Measurements from ENCODE around the gene SEC22C.
A peak's percentile ranks its signal among the peaks of the same experiment; 100 is the strongest.

Gene SEC22C

DNA sequence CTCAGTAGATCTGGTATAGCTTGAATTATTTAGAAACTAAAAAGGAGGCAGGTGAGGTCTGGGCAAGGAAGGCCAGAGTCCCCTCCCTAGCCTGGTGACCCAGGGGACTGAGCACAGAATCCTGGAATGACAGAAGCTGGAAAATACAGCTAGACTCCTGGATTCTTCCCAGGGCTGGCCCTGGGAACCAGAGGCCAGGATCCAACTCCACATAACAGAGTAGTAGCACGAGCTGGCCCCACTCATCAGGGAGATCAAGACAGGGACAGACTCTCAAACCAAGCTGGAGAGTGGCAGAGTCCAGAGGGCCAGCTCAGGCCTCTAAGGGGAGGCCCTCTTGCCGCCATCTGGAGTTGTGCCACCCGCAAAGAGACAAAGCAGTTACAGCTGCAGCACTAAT is 68.6 kb downstream of the SEC22C start:
- no peak for DNase-seq (ENCODE audit: low read depth in 2 of 2)

DNA sequence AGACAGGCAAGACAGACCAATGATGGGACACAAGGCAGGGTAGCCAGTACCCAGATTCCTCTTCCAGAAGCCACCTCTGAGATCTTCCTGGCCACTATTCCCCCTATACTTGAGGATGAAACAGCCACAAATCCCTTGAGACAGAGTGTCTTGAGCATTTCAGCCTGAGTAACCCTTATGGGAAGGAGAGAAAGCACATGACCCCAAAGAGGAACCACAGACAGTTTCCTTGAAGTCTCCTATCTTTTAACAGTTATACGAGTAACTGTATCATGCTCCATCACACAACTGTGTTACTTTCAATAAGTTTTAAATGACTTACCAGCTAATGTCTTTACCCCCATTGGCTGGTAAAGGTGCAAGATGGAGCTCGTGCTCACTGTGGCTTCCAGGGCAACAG is 70.0 kb downstream of the SEC22C start:
- no peak for DNase-seq (ENCODE audit: low read depth in 2 of 2)

DNA sequence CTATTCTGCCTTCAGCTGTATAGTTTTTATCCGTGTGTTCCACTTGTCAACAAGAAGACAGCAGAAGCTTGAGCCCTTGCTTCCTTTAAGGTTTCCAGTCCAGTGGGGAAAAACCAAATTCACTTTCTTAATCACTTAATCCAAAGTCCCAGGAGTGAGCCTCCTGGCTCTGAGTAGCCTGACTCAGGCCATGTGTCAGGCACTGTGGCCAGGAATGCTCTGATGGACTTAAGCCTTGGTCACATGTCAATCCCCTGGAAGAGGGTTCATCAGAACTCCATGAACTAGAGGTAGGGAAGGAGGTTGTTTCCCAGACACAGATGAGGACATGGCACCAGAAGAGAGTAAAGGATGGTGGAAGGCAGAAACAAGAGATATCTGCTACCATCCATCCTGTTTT is 70.6 kb downstream of the SEC22C start:
- DNase-seq (ENCODE audit: low read depth in 2 of 2) = no peak

DNA sequence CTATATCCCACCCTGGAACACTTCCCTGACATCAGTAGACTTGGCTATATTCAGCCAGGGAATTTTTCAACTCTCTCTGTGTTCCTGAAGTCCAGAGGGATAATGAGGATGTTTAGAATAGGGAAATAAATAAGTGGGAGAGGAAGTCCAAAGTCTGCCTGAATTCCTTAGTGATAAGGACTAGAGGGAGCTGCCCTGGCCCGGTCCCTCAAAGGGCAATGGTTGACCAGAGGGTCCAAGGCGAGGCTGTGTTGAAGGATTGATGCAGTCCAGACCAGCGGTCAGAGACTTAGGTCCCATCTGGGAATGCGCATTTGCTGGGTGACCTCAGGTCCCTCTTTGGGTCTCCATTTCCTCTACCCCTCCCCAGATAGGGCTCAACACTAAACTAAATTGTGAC is 71.4 kb downstream of the SEC22C start:
- no peak for DNase-seq (ENCODE audit: low read depth in 2 of 2)

DNA sequence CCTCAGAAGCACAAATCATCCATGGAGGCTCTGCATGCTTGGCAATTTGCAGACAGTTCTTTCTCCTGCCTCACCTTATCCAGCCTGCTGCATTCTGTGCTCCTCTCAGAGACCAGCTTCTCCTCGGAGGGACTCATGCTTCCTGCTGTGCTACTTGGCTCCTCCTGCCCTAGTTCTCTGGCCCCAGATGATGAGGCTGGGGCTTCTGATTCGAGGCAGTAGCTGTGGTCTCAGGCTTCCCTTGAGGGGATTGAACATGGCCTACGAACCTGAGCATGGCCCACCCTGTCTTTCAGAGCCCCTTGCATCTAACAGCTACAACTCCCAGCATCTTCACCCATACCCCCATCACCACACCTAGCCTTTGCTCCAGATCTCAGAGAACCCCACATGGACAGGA is 72.7 kb downstream of the SEC22C start:
- DNase-seq (ENCODE audit: low read depth in 2 of 2) = no peak

DNA sequence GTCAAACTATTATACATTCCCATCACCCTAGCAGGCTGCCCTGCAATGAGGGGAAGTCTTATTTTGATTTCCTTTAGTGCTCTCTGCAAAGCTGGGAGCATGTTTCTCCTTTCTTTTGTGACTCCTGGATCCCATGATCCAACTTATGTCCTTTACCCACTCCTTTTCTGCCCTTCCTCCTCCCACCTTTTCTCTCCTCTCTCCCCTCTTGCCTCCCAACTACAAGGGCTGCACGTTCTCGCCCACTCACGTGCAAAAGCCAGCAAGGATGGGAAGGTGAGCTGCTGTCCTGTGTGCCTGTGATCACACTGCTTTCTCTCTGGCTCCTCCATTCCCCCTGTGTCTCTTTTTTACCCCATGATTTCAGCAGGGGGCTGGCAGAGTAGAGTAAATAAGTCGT is 73.2 kb downstream of the SEC22C start:
- DNase-seq (ENCODE audit: low read depth in 2 of 2) = no peak

DNA sequence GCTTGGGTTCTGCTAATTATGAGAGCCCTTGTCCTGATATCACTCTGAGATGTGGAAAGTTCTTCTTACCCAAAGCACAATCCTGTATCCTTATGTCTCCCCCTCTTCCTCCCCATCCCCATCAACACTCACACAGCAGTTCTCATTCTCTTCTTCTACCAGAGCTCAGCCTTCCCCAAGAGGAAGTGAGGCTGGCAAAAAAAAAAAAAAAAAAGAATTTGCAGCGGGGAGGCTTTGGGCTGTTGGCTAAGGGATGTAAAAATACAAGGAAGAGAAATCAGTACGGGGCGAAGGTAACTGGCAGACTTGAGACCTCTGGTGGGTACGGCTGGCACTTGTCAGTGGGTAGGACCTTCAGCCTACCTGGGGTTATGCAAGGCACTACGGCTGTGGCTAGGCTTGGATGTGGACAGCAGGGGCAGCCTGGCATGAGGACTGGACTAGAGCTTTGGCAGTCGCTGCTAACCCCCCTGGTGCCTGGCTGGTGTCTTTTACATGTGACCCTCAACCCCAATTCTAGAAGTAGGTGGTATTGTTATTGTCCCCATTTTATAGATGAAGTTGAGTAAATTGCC is 73.9 kb downstream of the SEC22C start:
- DNase-seq (ENCODE audit: low read depth in 2 of 2) = no peak

DNA sequence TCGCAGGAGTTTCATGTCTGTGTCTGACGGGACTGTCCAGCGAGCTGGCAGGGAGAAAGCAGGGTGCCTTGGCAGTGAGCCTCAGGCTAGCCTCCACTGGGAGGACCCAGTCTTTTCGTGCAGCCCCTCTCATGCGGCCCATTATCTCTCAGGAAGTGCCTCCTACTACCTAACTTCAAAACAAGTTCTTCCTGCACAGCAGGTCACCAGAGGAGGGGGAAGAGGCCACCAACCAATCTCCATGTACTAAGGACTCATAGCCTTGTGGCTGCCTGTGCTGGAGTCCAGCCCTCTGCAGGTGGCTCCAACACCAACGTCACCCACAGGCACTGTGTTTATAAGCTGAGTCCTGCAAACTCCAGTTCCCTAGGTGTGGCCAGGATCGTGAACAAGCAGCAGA is 74.5 kb downstream of the SEC22C start:
- no peak for DNase-seq (ENCODE audit: low read depth in 2 of 2)

DNA sequence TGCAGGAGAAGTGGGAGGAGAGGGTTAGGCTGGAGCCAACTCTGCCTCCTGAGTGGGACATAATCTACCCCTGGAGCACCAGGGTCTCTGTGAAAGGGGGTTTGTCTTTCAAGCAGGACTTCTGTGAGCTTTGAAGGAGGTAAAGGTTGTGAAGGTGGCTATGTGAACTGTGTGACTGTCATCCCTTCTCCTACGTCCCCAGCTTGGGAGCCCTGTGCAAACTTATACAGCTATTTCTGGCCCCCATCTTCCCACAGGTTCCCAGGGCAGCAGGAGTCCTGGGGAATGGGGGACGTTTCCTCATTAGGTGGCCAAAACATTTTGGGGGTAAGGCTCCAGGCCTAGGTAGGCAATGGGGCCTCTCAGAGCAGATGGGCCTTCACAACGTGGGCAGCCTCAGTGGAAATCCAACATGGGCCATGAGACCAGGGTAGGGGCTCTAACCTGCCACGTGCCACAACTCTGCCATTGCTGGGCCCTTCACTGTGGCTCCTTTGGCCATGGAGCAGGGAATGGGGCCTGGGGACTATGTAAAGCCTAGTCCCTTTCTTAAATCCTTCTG is 75.8 kb downstream of the SEC22C start:
- DNase-seq (ENCODE audit: low read depth in 2 of 2) = no peak

DNA sequence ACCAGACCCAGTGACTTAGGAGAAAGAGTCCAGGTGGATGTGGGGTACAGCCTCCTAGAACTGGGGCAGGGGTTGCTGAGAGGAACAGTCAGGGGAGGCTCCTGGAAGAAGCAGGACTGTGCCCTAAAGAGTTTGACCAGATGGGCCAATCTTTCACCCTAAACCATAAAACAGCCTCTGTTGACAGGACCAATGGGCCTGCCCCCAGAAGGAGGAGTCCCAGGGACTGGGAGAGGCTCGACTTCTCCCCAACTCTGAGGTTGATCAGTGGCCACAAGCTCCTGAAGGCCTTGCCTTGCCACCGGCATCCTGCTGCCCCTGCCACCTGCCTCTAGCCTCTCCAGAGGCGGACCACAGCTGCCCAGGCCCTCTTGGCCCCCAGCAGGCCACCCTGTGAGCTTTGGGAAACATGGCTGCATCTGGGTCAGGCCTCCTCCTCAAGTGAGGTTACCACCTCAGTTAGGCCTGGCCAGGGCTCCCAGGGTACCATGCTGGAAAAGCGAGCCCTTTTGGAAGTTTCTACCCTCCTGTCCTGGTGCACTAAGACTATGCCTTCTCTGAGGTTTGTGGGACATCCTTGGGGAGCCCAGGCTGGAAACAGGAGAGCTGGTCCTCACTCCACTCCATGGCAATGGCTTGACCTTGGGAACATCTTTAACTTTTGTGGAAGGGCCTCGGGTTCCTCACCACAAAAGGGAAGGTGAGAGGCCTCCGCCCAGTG is 76.5 kb downstream of the SEC22C start:
- DNase-seq (ENCODE audit: low read depth in 2 of 2) = no peak

DNA sequence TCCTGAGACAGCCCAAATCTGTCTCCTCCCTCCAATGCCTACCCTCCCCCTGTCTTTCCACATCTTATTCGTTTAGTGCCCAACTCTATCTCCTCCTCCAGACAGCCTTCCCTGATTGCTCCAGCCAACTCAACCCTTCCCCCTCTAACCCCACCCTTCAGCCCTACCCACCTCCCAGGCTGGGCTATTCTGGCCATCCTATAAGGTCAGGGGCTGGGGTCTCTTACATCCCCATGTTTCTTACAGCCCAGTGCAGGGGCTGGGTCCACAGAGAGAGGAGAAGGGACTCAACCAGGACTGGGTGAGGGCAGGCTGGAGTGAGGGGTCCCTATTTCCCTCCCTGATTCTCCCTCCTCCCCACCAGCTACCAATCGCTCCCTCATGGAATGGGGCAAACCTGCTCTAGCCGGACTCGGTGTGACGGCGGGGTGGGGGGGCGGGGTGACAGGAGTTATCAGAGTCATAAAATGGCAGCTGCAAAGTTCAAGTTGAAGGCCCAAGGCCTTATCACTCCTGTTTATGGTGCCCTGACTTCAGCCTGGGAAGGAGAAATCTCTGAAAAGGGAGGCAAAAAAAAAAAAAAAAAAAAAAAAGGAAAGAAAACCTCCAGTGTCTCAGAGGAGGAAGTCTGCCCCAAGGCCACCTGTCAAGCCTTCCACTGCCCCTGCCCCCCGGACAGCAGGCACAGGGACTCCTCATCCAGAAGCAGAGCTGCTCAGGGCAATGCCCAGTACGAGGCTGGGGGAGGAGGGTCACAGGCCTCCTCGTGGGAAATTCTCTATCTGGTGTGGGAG is 77.2 kb downstream of the SEC22C start:
- DNase-seq (ENCODE audit: low read depth in 2 of 2) = no peak

DNA sequence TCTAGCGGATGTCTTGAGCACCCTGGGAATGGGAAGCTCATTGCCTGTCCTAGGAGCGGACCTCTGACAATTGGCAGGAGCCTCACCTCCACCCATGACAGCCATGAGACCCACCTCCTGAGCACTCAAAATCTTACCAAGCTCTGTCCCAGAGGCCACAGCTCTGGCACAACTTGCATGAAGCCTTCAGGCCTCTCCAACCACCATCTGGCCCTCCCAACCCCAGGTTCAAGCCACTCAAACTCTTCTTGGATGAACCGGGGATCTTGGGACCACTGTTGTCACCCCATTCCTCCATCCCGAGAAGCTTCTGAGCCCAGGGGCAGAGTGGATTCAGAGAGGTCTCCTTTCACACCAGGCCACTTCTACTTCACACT is 77.8 kb downstream of the SEC22C start:
- no peak for DNase-seq (ENCODE audit: low read depth in 2 of 2)

DNA sequence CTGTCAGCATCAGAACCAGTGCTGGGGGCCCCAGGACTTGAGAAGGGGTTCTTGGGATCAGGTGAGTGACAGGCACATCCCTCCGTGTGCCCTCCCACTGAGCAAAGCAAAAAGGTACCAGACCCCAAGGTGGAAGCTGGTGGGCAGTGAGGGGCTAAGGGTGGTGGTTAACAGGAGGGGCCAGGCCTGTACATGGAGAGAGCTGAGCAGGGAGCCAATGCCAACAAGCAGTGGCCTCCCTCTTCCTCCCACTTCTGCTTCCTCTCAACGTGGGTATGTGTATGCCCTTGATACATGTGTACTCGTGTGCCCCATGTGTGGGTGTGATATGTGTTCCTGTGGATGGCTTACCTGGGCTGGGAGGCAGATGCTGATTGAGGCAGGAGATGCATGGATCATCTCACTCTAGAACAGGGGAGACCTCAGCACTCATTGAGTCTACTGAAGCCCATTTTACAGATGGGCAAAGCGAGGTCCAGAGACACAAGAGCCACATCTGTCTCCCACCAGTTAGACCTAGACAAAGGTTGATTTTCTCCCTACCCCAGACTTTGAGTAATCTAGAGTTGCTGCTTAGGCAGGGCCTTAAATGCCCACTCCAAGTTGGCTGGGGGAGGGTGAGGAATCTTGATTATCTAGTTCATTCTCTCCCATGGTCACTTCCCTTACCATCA is 78.4 kb downstream of the SEC22C start:
- DNase-seq (ENCODE audit: low read depth in 2 of 2) = no peak

DNA sequence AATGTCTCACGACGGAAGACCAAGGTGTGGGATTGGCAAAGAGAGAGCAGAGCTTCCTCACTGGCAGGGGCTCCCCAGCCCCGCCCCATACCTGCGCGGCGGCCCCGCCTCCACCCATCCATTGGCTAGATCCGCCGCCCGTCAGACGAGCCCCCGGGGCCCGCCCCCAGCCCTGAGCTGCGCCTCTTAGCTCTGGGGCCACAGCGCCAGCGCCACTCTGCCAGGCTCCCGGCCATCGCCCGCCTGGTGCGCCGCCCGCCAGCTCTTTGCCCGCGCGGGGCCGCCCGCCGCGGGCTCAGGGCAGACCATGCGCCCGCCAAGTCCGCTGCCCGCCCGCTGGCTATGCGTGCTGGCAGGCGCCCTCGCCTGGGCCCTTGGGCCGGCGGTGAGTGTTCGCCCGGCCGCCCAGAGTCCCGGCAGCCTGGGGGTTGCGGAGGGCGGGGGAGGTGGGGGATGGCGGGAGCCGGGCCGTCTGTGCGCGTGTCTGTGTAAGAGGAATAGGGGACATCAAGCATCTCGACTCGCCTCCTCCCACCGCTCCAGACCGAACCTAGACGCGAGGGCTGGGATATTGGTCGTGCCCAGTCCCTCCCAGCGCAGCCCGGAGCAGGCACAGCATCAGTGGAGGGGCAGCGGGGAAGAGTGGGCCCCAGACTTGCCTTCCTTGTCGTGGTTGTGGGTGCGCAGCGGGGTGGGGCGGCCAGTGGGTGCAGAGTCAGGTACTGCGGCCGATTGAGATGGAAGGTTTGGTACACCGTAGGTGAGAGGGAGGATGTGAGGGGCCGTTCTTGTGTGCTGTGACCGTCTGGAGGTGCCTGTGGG is 79.1 kb downstream of the SEC22C start, which contains the start of gene VIPR1:
Gene VIPR1, plus strand, starts transcription at position 215 of the 822 bp plus-strand sequence. Its CDS starts 93 bp downstream, at position 308.
- peak; percentile 85 to 87 for DNase-seq (ENCODE audit: low read depth in 2 of 2)

DNA sequence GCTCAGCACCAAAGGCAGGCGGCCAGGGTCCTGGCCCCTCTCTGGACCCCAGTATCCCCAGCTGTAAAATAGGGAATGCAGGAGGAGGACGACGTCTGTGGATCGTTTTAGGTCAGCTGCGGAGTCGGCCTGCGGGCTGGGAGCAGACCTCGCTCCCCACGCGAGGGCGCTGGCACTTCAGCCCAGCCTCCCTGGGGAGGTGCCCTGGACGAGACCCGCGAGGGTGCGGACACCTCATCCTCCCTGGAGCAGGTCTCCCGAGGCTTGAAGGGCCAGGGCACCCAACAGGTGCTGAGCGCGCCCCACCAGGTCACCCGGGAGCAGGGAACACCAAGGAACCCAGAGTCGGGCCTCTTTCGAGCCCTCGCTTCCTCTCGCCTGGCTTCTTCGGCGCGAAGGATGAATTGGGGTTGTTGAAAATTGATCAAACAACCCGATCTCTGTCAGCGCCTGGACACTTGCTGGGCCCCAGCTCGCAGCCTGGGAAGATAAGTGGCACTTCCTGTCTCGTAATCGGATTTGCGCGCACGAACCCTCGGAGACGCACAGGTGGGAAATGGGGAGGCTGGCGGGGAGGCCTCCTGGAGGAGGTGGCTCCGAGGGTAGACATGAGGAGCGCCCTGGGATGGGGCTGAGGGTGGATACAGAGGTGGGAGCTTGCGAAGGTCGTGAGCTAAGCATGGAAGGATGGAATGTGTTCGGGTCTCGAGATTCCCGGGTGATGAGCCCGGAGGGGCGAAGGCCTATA is 79.9 kb downstream of the SEC22C start:
- peak; percentile 38 to 41 for DNase-seq (ENCODE audit: low read depth in 2 of 2)

DNA sequence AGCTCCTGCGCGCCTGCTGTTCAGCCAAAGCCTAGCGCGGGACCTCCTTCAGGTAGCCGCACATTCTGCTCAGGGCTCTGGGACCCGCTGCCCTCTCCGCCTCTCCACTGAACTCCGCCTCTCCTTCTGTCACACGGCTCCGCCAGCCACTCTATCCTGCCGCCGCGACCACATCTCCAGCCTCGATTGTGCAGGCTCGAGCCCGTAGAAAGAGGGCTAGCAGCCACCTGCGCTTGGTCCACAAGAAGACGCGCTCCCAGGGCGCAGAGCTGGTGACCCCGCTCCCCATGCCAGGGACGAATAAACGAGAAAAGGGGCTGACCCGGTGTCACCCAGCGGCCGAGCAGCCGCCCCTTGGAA is 80.5 kb downstream of the SEC22C start:
- DNase-seq (ENCODE audit: low read depth in 2 of 2) = no peak

DNA sequence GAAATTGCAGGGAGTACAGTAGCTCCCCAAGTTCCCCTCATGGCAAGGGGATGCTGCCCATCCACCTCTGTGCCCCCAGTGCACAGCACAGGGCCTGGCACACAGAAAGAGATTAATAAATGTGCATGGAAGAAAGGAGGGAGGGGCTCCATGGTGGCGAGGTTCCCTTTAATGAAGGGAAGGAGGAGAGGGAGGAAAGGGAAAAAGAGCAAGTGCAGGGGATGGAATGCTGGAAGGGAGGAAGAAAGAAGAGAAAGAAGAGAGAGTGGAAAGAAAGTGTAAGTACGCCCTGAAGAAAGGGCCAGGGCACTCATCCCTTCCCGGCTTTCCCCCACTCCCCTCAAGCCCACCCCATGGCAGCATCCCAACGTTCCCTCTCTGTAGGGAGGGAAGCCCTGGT is 80.9 kb downstream of the SEC22C start:
- DNase-seq (ENCODE audit: low read depth in 2 of 2) = no peak

DNA sequence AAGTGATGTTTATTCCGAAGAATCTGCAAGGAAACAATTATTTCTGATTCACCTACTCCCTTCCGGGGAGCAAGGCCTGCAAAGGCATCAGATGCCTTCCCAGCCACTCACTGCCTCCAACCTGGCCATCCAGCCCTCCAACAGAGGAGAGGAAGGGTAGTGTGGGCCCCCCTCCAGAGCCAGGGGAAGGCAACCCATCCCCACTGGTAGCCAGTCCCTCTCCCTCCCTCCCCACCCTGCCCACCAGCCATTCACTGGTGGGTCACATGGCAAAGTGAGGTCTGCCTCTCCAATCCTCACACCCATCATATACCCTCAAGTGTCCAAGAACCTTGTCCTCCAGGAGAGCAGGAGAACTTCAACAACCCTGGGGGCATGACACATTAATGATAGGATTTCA is 81.7 kb downstream of the SEC22C start:
- DNase-seq (ENCODE audit: low read depth in 2 of 2) = no peak

DNA sequence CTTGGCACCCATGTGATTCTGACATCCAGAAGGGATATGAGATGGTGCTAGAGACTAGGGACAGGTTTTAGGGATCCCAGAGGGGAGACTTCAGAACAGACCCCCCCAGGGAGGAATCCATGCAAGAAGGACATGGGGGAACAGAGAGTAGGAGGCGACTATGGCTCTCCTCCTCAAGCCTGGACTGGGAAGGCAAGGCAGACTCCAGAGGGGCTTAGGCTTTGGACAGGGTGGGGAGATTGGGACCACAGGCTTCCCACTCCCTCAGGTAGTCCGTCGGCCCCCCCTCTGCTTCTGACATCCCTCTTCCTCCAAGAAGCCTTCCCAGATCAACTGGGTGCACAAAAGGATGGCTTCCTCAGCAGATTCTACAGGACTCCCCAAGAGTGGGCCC is 82.3 kb downstream of the SEC22C start:
- no peak for DNase-seq (ENCODE audit: low read depth in 2 of 2)

DNA sequence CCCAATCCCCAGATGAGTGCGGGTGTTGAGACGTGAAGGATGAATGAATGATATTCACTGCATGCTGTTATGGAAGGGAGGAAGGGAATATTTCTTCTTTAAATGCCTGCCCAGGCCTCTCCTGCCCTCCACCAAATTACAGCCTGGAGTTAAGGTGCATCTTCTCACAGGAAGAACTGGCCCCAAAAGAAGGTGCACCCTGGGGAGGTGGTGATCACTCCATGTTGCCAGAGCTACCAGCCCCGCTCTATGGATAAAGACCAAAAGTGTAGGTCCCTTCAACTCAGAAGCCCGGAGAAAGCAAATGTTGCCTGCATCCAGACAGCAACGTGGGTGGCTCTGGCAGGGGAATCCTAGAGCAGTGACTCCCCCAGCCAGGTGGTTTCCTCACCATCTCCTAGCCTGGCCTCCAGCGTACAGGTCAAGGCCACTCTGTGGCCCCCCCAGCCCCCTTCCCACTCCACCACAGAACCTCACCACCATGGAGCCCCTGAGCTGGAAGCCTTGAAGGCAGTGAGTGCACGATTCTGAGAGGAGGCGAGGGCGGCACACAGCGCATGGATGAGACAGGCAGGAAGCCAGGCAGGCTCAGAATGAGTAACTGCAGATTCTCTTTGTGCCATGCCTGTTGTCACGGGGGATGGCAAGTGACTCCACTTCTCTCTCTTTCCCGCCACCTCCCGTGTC is 82.8 kb downstream of the SEC22C start:
- DNase-seq (ENCODE audit: low read depth in 2 of 2) = no peak
